GM18508 (cell line): Measurements from ENCODE around the gene NHSL2.

Experiments used
- ATAC-seq: cut with Tn5 transposase; IDR thresholded peaks from one replicate; pipeline ENCODE4 v1.9.1; 2021; ENCODE audit warnings: moderate number of reproducible peaks; ENCODE audit not compliant: insufficient read depth, unreplicated experiment

Gene NHSL2

DNA sequence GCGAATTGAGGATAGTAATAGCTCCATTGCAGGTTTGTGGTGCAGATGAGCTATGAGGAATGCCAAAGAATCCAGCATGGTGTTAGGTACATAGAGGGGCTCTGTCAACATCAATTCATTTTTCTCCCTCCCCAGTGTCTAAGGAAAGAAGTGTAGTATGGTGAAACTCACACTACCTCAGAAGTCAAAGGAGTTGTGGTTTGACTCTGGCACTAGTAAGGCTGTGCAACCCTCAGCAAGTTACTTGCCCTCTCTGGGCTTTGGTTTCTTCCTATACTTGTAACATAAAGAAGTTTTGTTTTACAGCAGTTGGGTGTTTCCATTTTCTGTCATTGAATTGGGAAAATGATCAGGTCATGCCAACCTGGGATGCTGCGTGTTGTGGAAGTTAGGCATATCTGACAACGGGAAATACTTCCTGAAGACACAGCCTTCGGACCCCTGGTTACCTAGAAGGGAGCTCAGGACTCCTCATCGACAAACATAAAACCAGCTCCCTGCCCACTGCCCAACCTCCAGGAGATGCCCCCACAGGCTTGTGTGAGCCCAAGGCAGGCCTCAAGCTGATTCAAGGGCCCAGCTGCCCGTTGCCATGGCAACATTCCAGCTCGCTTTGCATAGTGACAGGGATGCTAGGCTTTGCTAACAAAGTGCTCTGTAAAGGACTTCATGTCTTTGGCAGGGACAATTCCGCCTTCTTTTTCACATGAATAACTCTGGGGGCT is 149.7 kb downstream of the NHSL2 start:
- ATAC-seq, result no peak

GRCh38 chrX:72060921-72061490 is 150.4 kb downstream of the NHSL2 start:
- no peak for ATAC-seq

DNA sequence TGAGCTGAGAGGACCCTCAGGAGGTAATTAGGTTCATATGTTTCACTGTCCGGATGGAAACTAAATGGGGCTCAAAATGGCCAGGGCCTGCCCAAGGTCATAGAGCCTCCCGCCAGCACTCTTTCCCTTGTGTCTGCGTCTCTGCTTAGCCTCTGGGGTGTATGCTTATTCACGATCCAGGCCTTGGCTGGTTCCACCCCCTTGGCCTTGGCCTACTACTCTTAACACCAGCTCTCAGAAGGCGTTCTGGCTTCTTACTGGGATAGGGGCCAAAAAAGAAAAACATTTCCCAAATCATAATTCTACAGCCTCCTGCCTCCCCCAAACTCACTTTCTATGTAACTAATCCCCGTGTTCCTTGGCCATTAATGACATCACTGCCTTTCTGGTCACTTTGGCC is 152.3 kb downstream of the NHSL2 start:
- ATAC-seq, result no peak

- no peak for ATAC-seq
Measured at GRCh38 chrX:72069350-72070160, 158.9 kb downstream of the NHSL2 start.

DNA sequence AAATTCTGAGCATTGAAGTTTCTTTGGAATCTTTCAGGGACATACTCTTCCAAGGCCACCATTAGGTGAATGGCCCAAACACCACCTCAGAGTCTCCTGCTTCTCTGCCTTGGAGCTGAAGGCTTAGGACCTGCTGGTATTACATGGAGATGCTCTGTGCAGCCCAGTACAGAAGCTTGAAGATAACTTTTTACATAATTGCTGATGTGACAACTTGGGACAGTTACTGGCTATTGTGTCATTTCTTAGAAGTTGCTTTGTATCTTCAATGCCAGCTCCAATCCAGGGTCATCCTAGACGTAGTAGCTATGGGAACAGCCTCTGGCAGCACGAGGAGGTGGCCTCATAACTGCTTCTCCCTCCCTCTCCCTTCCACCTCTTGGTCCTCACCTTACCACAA is 160.6 kb downstream of the NHSL2 start:
- ATAC-seq, result no peak

DNA sequence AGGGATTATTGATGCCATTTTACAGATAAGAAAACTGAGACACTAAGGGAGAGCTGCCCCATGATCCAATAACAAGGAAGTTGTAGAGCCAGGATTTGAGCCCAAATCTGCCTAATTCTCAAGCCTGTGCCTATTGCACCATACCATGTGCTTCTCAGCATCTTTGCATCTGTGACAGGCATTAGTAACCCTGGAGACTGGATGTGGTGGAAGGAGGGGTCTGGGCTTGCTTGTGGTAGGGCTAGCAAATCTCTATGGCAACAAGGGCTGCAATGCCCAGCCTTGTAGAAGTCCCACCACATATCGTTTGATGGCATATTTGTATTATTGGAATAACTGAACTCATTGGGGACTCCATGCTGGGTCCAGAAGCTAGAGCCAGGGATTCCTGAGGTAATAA is 163.0 kb downstream of the NHSL2 start:
- ATAC-seq, result no peak

DNA sequence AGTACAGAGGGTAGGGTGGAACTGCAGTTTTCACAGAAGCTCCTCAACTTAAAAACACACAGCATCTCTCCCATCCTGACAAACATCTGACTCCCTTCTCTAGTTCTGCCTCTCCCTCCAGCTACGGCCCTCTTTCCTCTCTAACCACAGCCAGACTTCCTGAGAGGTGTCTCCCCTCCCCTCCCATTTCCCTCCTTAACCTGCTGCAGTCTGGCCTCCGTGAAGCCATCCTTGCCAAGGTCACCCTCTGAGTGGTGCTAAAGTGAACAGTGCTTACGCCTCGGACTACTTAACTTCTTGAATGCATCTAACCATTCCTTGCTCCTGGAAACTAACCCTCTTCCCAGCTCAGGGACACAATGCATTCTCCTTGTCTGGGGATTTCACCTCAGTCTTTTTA is 167.8 kb downstream of the NHSL2 start:
- ATAC-seq, result no peak

GRCh38 chrX:72079607-72080006 is 169.0 kb downstream of the NHSL2 start:
- no peak for ATAC-seq

- no peak for ATAC-seq
Measured at GRCh38 chrX:72080150-72080549, 169.5 kb downstream of the NHSL2 start.

DNA sequence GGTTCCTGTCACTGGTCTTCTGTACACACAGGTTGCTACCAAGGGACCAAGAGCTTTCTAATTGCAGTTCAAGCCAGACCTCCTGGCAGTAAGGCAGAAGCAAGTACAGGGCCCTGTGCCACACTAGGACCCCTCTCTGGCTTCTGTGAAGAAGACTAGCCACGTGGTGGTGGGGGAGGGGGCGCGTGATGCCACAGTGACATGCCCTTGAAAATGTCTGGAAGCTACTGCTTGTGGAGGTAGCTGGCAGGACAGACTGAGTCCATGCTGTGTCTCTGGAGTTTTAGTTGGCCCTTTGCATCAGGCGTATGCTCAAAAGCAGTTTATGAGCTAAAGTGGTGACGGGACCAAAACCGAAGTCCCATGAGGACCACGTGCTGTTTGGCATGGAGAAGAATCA is 170.2 kb downstream of the NHSL2 start:
- no peak for ATAC-seq

DNA sequence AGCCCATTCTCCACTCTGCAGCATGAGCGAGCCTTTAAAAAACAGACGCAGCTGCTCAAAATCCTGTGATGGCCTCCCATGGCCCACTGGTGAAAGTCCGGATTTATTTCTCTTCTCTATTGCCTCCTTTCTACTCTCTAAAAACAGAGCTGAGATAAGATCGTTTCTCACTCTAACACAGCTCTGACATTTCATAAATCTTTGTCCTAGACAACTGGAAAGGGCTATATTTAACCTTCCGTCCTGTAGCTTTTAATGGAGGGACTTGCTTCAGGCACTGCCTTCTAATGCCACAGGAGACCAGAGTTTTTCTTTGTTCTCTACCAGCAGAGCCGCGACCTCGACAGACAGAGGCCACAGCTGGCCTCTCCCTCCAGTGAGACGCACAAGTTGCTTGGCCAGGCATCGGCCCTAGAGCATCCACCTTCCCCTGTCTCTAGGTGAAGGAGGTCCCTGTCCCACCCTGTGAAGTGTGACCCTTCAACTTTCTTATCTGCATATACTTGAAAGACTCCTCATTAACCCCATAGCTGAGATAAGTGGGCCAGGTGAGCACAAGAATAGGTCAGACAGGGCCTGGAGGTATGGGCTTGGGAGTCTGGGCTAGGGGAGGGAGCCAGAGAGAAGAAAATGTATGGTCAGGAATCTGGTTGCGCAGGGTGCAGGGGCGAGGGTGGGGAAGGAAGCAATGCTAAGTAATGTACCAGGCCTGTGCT is 171.1 kb downstream of the NHSL2 start:
- ATAC-seq, result no peak

DNA sequence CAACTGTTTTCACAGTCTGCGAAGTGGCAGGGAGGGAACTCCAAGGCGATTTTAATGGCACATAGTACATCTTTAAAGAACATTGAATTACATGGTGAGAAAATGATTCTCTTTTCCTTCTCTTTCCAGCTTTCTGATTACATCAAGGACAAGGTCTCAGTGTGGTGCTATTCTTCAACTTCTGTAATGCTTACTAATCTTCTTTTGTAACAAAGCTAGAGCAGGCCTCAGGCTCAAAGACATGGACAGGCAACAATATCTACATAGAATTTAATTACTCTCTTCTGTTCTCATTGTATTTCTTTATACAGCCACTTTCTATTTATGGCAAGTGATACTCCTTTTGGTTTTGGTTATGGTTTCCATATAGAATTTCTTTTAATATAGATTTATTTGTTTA is 172.6 kb downstream of the NHSL2 start:
- no peak for ATAC-seq

GRCh38 chrX:72084114-72084513 is 173.5 kb downstream of the NHSL2 start:
- ATAC-seq, result no peak

- no peak for ATAC-seq
Measured at GRCh38 chrX:72086995-72087394, 176.3 kb downstream of the NHSL2 start.

GRCh38 chrX:72088761-72089160 is 178.1 kb downstream of the NHSL2 start:
- no peak for ATAC-seq

DNA sequence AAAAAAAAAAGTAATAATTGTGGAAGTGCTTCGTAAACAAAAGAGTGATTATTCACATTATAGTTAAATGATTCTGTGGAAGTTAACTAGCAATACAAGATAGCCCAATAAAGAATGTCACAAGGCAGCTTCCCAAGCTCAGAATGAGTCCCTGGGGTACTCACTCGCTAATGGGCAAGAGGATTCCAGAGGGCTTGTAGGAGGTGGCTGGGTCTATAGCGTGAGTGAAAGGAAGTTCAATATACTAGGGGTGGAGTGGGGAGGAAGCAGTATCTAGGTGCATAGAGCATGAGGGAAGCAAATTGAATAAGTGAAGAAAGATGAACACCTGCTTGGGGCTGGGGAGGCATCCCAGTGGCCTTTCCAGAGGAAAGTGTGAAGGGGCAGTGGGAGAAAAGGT is 178.6 kb downstream of the NHSL2 start:
- ATAC-seq, result no peak

DNA sequence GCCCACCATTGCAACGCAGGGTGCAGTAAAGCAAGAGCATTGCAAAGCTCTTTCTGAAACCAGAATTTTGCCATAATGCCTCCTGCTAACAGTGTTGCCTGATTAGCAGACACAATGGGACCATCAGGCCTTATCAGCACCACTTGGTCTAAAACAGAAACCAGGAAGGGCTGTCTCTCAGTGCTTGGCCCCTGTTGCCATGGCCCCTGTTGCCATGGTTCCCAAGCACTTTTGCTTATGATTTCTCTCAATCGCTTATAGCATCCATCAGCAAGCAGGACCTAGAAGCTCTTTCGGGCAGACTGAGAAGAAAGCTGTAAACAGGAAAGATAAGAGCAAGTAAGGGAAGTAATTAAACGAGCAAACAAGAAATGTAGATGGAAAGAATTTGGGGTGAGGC is 184.2 kb downstream of the NHSL2 start:
- ATAC-seq, result no peak

GRCh38 chrX:72095370-72095769 is 184.7 kb downstream of the NHSL2 start:
- no peak for ATAC-seq

GRCh38 chrX:72097098-72097497 is 186.5 kb downstream of the NHSL2 start:
- ATAC-seq, result no peak

DNA sequence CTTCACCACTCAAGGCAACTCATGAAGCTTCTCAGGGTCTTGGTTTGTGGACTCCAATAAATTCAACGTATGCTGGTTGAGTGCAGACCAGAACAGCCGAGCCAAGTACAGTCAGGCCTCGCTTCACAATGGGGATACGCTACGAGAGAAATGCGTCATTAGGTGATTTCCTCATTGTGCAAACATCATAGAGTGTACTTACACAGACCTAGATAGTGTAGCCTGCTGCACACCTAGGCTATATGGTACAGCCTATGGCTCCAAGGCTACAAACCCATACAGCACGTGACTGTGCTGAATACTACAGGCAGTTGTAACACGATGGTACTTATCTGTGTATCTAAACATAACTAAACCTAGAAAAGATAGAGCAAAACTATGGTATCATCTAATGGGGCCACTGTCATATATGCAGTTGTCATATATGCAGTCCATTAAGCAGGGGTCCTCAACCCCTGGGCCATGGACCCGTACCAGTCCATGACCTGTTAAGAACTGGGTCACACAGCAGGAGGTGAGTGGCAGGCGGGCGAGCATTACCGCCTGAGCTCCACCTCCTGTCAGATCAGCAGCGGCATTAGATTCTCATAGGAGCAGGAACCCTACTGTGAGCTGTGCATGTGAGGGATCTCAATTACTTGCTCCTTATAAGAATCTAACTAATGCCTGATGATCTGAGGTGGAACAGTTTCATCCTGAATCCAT is 189.6 kb downstream of the NHSL2 start:
- ATAC-seq, result no peak
